Activated T-helper 1 cell treated with Interleukin-2 at 50 U/mL for 16 hours (primary cell): ENCODE results near the gene CENPO.
"Not testable (repeated sequence)": the region's sequence is repeated elsewhere in the genome, so short reads cannot be mapped to it uniquely, and the experiment has no call there.

ENCODE experiments used
- DNase-seq: peaks from one replicate; pipeline ENCODE4 v3.0.0-alpha.2; 2020; ENCODE audit warnings: low read depth

Gene CENPO

DNA sequence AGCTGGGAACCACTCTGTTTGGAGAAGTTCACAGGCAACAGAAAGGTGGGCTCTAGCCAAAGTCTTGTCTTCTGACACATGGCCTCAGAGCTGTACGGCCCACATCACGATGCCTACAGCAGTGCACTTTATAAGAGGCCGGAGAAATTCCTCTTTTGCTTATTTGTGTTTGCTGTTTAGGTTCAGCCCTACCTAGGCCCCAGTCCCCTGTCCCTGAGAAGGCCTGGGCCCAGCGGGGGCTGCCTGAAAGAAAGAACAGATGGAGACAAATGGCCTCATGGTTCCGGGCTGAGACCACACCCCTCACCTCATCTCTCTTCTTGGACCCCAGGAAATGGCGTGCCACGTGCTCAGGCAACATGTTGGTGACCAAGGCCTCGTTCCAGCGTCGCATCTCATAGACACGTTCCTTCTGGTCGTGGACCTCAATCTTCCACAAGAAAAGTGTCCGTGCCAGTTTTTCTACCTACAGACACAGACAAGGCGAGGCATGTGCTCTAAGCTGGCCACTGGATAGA, 30.9 kb downstream of the CENPO start:
- no peak for DNase-seq

GRCh38 chr2:24824966-24825882, 32.0 kb downstream of the CENPO start:
- no peak for DNase-seq

DNA sequence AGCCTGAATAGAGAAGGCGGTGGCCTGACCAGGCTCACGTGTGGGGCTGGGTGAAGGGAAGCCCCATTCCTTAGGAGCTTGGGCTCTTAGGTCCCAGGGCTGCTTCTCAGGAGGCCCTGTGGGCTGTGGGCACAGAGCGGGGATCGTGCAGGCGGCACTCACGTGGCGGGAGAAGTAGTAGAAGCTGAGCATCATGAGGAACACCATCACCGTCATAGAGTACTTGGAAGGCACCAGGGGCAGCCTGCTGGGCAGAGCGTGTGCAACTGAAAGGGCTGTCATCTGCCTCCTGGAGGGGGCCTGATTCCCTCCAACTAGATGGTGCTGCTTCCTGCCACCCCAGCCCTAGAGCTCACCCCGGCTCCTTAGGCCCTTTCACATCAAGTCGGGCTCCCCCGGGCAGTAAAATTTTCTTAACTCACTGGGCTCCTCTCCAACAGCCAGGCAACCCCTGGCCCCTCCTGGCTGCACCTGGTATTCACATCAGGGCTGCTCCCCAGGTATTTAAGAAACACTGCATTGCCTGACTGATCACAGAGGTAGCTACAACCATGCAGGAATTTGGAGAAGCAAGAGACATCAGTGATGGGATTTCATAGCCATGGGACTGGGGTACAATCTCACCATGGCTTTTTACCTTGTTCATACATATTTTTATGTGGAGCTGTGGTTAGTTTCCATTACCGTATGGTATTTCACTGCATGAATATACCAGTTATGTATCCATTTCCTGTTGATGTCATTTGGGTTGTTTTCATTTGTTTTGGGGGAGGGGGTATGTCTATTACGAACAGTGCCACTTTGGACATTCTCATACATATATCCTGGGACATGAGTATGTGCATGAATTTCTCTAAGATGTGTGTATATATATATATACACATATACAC, 32.9 kb downstream of the CENPO start:
- DNase-seq: no peak

GRCh38 chr2:24826773-24827145, 33.5 kb downstream of the CENPO start:
- DNase-seq: no peak

GRCh38 chr2:24827321-24828237, 34.4 kb downstream of the CENPO start:
- peak; percentile 46 for DNase-seq

DNA sequence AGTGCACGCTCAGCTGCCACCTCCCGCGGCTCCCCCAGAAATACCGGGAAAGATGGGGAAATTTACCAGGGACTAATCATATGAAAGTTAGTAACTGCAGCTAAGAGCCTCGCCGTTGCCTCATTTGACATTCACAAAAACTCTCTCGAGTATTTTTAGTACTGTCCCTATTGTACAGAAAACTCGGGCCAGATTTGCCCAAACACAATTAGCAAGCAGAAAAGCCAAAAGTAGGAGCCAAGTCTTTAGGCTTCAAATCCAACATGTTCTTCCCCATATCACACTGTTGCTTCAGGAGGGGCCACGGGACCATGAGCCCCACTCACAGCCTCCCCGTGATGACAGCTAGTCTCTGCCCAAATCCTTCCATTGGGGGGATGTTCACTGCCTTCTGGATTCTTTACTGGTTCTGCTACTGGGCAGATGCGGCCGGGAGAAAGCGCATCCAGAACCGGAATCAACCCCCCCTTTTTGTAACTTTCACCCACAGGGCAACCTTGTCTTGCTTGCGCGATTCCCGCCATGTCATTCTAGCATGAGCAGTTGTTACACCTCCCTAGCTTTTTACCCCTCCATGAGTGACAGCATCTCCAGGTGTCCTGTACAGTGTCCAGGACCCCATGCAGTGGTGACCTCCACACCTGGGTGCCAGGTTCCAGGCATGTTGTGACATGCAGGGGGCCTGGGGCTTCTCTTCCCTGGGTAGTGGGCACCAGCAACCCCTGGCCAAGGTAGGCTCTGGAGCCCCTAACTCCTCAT, 35.2 kb downstream of the CENPO start:
- no peak for DNase-seq

- DNase-seq: no peak
Observed at GRCh38 chr2:24830351-24830750, 37.1 kb downstream of the CENPO start.

GRCh38 chr2:24830786-24831185, 37.6 kb downstream of the CENPO start:
- no peak for DNase-seq

DNA sequence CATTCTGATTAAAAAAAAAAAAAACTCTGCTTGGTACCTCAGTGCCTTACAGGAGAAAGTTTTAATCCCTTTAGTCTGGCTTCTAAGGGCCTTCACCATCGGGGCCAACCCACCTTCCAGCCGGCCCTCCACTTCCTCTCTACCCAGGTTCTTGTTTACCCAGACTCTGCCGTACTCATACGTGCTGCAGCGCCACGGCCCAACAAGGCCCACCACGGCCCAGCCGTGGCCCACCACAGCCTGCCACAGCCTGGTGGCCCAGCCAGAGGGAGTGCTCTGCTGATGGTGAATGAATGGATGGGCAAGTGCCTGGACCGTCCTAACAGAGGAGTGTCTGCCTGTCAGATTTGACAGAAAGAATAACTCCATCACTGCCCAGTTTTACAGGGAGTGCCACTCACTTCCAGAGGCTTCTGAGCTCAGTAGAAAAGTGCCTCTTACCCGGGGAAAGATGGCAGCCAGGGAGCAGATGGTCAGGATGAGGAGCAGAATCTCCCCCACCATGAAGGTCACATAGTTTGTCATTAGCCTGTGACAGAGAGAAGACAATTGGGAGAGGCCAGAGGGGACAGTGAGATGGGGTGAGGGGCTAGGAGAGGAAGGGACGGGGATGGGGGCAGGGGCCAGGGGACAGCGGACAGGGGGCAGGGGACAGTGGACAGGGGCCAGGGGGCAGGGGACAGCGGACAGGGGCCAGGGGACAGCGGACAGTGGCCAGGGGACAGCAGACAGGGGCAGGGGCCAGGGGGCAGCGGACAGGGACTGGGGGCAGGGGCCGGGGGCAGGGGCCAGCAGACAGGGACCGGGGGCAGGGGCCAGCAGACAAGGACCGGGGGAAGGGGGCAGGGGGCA, 38.2 kb downstream of the CENPO start:
- no peak for DNase-seq

DNA sequence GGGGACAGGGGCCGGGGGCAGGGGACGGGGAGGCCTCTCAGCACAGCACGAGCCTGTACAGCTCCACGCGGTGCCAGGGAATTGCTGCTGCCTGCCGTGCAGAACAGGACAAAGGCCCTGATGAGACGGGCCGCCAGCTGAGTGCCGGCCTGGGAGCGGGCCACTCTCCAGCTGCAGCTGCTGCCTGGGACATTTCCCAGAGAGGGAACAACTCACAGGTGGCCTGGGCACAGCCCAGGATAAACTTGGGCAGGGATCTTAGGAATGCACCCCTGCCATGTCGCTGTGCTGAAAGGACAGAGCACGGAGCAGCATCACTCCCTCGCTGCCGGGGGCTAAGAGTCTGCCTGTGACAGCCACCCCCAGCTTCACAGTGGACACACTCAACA, 38.8 kb downstream of the CENPO start:
- DNase-seq: no peak

DNA sequence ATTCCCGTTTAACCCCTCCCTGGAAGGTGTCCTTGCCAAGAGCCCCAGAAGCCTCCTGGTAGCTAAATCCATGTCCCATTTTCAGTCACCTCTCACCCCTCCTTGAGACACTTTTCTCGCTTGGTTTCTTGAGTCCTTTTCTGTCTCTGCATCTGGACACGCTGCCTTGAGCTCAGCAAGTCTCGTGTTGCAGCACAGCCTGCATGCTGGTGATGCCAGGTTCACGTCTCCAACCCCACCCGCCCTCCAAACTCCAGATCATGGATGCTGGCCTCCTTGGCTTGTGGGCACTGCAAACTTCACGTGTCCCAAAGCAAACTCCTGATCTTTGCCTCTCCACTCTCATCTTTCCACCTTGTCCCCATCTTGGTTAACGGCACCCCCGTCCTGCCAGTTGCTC, 39.3 kb downstream of the CENPO start:
- DNase-seq: no peak

- no peak for DNase-seq
Observed at GRCh38 chr2:24832931-24833701, 39.9 kb downstream of the CENPO start.

DNA sequence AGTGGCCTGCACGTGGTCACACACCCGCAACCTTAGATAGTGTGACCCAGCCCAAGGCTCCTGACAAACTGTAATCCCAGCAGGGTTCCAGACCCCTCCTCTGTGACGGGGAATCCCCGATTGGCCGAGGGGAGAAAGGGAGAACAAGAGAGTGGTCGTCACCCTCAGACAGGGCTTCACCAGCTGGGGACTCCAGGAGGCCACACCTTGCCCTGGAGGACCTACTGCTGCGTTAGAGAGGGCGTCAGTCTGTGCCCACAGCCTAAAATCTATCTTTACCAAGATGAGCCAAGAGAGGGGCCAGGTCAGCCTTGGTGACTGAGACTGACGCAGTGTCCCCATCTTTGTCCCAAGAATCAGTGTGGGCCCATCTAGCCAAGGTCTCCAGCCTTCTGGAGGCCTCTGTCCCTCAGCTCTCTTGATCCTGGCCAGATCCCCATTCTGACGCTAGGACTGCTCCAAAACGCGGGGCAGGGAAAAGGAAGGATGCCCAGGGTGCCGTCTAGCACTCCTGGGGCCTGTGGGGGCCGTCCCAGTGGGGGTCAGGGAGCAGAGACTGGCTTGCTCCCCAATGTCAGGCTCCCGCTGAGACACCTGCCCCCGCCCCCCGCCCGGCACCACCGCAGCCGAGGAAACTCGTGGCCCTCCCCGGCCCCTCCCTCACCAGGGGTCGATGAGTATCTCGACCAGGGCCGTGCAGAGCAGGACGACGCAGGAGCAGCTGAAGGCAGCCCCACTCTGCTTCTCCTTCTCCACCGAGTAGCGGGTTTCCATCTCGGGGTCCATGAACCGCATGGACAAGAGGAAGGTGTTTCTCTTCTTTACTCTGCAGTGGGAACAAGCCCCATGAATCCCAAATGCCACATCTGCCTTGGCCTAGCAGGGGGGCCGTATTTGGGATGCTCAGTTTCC, 40.9 kb downstream of the CENPO start:
- no peak for DNase-seq

DNA sequence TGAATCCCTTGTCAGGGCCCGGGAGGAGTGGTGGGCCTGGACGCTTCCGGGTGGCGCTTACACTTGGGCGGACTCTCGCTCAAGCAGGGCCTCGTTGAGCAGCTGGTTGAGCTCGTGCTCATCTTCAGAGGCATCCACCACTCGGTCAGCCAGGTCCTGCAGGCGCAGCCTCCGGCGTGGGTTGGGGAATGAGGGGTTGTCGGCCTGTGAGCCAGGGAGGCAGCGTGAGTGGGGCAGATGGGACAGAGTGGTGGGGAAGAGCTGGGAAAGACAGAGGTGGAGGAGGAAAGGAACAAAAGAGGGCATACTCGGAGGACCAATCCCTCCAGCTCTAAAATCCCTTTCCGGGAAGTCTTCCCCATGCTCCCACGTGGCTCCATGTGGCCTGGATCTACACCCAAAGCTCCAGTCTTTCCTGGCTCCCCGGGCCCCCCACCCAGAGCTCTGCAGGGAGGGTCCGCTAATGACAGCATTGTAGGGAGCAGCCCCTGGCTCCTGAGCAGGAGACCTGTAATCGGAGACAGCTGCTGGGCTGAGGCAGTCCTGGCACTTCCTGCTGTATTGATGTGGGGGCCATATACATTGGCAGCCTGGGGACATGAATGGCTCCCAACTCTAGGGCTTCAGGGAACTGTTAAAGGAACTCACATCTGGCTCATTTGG, 41.6 kb downstream of the CENPO start:
- no peak for DNase-seq

DNA sequence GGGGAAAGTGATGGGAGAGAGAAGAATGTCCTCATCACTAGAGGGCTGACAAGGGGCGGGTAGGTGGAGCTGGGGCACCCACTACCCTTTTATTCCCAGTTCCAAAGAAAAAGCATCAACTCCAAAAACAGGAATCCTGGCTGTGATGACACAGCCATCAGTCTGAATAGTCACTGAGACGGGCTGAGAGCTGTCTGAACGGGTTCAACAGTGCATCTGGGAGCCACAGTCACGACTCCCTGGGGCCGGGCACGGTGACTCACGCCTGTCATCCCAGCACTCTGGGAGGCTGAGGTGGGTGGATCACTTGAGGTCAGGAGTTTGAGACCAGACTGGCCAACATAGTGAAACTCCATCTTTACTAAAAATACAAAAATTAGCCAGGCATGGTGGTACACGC, 42.2 kb downstream of the CENPO start:
- DNase-seq: not testable (repeated sequence)

GRCh38 chr2:24836206-24836605, 43.0 kb downstream of the CENPO start:
- DNase-seq: no peak

DNA sequence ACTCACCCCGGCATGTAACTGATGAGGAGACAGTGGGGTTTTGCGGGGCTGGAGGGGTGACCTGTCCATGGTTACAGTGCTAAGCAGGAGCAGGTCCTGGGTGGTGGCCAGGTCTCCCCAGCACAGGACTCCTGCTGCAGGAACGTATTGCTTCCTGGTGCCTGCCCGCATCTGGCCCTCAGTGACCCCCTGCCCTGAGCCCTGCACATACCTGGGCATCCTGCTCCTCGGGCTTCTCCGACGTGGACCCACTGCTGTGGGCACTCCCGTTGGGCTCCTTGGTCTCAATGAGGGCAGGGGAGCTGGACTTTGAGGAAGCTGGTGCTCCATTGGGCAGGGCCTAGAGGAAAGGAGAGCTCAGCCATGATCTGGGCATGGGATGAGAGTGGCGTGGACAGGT, 43.5 kb downstream of the CENPO start:
- DNase-seq: no peak
